Ovary (tissue), 9 donors: Measurements from ENCODE around the gene SIL1. TPM values are rescaled to one million over a fixed set of nuclear protein-coding genes. Genes with fewer than 3 reads are reported as not detected.

ENCODE experiments used
- DNase-seq, 5 donors: peaks; one replicate each; pipeline ENCODE4 v3.0.0-alpha.2; 2019 to 2020
- H3K27ac ChIP-seq, 2 donors: fragments of 200-600 bp; one replicate each; pipeline versions ENCODE4 v1.5.1 to v1.8.0; 2019 to 2022
- H3K27me3 ChIP-seq: fragments of 200-600 bp; one replicate; pipeline ENCODE4 v1.8.0; 2022
- H3K36me3 ChIP-seq: fragments of 200-600 bp; sonication (generic); one replicate; pipeline ENCODE4 v1.5.1; 2019
- H3K4me1 ChIP-seq: one replicate; pipeline ENCODE4 v1.8.1; 2013; ENCODE audit warnings: mild to moderate bottlenecking, moderate library complexity; ENCODE audit not compliant: insufficient read depth
- H3K4me3 ChIP-seq: fragments of 200-600 bp; sonication (generic); one replicate; pipeline ENCODE4 v1.5.1; 2017
- H3K9me3 ChIP-seq, 2 donors: fragments of 200-600 bp in 1 of 2; sonication (generic) in 1 of 2; one replicate each; pipeline versions ENCODE4 v1.5.1 to v1.8.1; 2013 to 2019; ENCODE audit warnings: mild to moderate bottlenecking in 1 of 2, moderate library complexity in 1 of 2
- CTCF ChIP-seq, 3 donors: fragments of 450-650 bp in 2 of 3; fragments of 200-600 bp in 1 of 3; IDR thresholded peaks; one replicate each; pipeline versions ENCODE4 v1.5.1 to v1.8.0; 2016 to 2022; ENCODE audit warnings: antibody characterized with exemption in 3 of 3, mild to moderate bottlenecking in 1 of 3
- EP300 ChIP-seq: sonication (generic); formaldehyde crosslinking; IDR thresholded peaks from one replicate; pipeline ENCODE4 v1.6.1; 2017; ENCODE audit warnings: antibody characterized with exemption
- POLR2A ChIP-seq: fragments of 450-650 bp; IDR thresholded peaks from one replicate; pipeline ENCODE4 v1.6.1; 2017; ENCODE audit warnings: antibody characterized with exemption, mild to moderate bottlenecking, moderate library complexity
- WGBS, 3 donors: extraction: QIAGEN DNeasy Blood & Tissue Kit in 1 of 3; methylation state at CpG; one replicate each; pipeline versions ENCODE4 v1.1.5 to v1.1.7; 2013 to 2017; 5-methylcytosine and 5-hydroxymethylcytosine counted together
- intact Hi-C, 4 donors: fragments of 100-400 bp; cut with DNase I; formaldehyde crosslinking; loops; one replicate each; pipeline versions ENCODE4 v1.11.0 to v1.15.1; 2022 to 2023
- polyA plus RNA-seq, 2 donors: library from polyadenylated mRNA; stranded (reverse); fragments of 200-250 nt in 1 of 2; fragments of 350-450 nt in 1 of 2; fragmentation: Illumina TruSeq in 1 of 2; extraction: RNeasy Lipid Tissue Mini Kit (QIAGEN cat#74804) in 1 of 2; gene quantifications; one replicate each; pipeline ENCODE4 v1.2.3, GENCODE V29; 2013 to 2014
- total RNA-seq, 7 donors: library from RNA; depleted of rRNA in 2 of 7; stranded (reverse); fragments of >200 nt in 2 of 7; fragmentation: NEBNext Ultra II Directional in 3 of 7; extraction: Animal tissue kit (Norgen Biotek cat#: 25700) in 3 of 7; gene quantifications; one replicate each; pipeline versions ENCODE4 v1.1.0 to v1.2.4, GENCODE V29; 2016 to 2023
- donor health status: DM: no; HTN: no; CAD: no; lungs with moderate emphysema.
- donor health status: DM: no; HTN: no; CAD: no.
- donor health status: Bipolar disorder and iron deficiency.
- donor health status: DM: yes; HTN: yes; CAD: no.
- donor health status: DM: no; HTN: no; CAD: no.
- donor health status: DM: yes; HTN: yes; CAD: no.

Gene SIL1
- total and polyA plus RNA-seq, 9 donors = 15.7 to 93.0 (median 34.9) TPM

GRCh38 chr5:138933522-138934290 is 264.5 kb downstream of the SIL1 start:
- DNase-seq = no peak
- H3K4me3 ChIP-seq = no peak overlapping the region
- H3K9me3 ChIP-seq = no peaks in the 10 kb centered on the region
- no peak overlapping the region for H3K27ac ChIP-seq
- 83 to 88% (median 85%) methylated on average over 18 of the region's 18 CpGs for WGBS, 3 donors
- no peaks in the 10 kb centered on the region for H3K36me3 ChIP-seq
- intact Hi-C loops = no loop called here
- no peaks in the 10 kb centered on the region for H3K4me1 ChIP-seq
- TF ChIP-seq POLR2A (no peak), EP300 (no peak)
- no peaks in the 10 kb centered on the region for H3K27me3 ChIP-seq

GRCh38 chr5:138932171-138932810 is 265.9 kb downstream of the SIL1 start:
- H3K36me3 ChIP-seq = no peaks in the 10 kb centered on the region
- intact Hi-C loops = no loop called here
- H3K27me3 ChIP-seq = no peaks in the 10 kb centered on the region
- no peaks in the 10 kb centered on the region for H3K9me3 ChIP-seq
- TF ChIP-seq EP300 (no peak), POLR2A (no peak), CTCF (IDR thresholded peaks at IDR 0.05) (no peak)
- peaks cover 5% of the 10 kb centered on the region for H3K4me1 ChIP-seq
- no peak overlapping the region for H3K4me3 ChIP-seq
- no peak overlapping the region for H3K27ac ChIP-seq
- 71 to 79% (median 72%) methylated on average over 20 of the region's 20 CpGs for WGBS, 3 donors
- peak in 1 of 5 donors; percentile 20 for DNase-seq

GRCh38 chr5:138930371-138931097 is 267.6 kb downstream of the SIL1 start:
- TF ChIP-seq POLR2A (no peak), EP300 (no peak), CTCF (IDR thresholded peaks at IDR 0.05) (no peak)
- peak in 1 of 5 donors; percentile 3 for DNase-seq
- peaks cover 5% of the 10 kb centered on the region for H3K4me1 ChIP-seq
- no peak overlapping the region for H3K27ac ChIP-seq
- intact Hi-C loops = no loop called here
- no peaks in the 10 kb centered on the region for H3K27me3 ChIP-seq
- H3K36me3 ChIP-seq = no peaks in the 10 kb centered on the region
- 84 to 90% (median 85%) methylated on average over 10 of the region's 10 CpGs for WGBS, 3 donors
- H3K9me3 ChIP-seq = no peaks in the 10 kb centered on the region
- H3K4me3 ChIP-seq = no peak overlapping the region

GRCh38 chr5:138929571-138929955 is 268.6 kb downstream of the SIL1 start:
- Histone ChIP-seq H3K27ac (no peak overlapping the region), H3K27me3 (no peaks in the 10 kb centered on the region), H3K4me3 (no peak overlapping the region), H3K9me3 (no peaks in the 10 kb centered on the region), H3K4me1 (peaks cover 5% of the 10 kb centered on the region), H3K36me3 (no peaks in the 10 kb centered on the region)
- DNase-seq = no peak
- 82 to 90% (median 89%) methylated on average over 4 of the region's 4 CpGs for WGBS, 3 donors
- intact Hi-C loops = no loop called here
- TF ChIP-seq CTCF (IDR thresholded peaks at IDR 0.05) (no peak), EP300 (no peak), POLR2A (no peak)
